RWPE1 (cell line): ENCODE results near the gene SLMAP.

ENCODE experiments used
- CTCF ChIA-PET: fragments of 350-600 bp; sonication (Branson Sonifier 250); formaldehyde crosslinking; extraction: SDS; loops from one replicate; lab custom pipeline; 2021; lab: Yijun Ruan, JAX
- POLR2A ChIA-PET: fragments of 400-600 bp; formaldehyde crosslinking; extraction: SDS; loops from one replicate; lab custom pipeline; 2020; ENCODE audit warnings: antibody characterized with exemption; ENCODE audit not compliant: low non-redundant PET; lab: Yijun Ruan, JAX
- DNase-seq: peaks from one replicate; pipeline ENCODE4 v3.0.0; 2012; ENCODE audit warnings: low spot score
- H3K27ac ChIP-seq: fragments of 450-650 bp; 2 replicates; pipeline ENCODE4 v1.5.1; 2017
- TF ChIP-seq, protein P1 (sequence below): fragments of 450-650 bp; conservative IDR thresholded peaks from 2 replicates; pipeline ENCODE4 v1.5.1; 2017; ENCODE audit warnings: low read depth, mild to moderate bottlenecking

Gene SLMAP

DNA sequence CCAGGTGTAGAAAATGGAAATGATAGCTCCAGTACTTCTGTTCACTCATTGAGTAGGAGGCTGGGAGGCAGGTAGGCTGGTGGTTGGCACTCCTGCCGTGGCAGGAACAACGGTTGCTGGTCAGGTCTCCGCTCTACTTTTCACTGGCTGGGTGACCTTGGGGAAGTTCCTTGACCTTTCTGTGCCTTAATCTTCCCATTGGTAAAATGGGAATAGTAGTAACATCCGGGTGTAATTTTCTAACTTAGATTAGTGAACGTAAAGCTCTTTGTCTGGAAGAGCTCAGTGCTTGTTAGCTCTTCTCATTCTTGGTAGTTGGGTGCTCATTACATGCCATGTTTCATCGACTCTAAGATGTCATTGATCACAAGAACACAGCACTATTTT, 206.3 kb downstream of the SLMAP start:
- TF ChIP-seq, protein P1, sequence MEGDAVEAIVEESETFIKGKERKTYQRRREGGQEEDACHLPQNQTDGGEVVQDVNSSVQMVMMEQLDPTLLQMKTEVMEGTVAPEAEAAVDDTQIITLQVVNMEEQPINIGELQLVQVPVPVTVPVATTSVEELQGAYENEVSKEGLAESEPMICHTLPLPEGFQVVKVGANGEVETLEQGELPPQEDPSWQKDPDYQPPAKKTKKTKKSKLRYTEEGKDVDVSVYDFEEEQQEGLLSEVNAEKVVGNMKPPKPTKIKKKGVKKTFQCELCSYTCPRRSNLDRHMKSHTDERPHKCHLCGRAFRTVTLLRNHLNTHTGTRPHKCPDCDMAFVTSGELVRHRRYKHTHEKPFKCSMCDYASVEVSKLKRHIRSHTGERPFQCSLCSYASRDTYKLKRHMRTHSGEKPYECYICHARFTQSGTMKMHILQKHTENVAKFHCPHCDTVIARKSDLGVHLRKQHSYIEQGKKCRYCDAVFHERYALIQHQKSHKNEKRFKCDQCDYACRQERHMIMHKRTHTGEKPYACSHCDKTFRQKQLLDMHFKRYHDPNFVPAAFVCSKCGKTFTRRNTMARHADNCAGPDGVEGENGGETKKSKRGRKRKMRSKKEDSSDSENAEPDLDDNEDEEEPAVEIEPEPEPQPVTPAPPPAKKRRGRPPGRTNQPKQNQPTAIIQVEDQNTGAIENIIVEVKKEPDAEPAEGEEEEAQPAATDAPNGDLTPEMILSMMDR: no peak
- peak overlapping the region; percentile 80 for H3K27ac ChIP-seq
- ChIA-PET POLR2A (no interaction called here), CTCF (interaction anchor here (0.6 to 0.8 kb wide), 2 partner anchors 21 to 216 kb away, joined by 3 read pairs; no protein-coding TSS in a partner anchor)
- no peak for DNase-seq

DNA sequence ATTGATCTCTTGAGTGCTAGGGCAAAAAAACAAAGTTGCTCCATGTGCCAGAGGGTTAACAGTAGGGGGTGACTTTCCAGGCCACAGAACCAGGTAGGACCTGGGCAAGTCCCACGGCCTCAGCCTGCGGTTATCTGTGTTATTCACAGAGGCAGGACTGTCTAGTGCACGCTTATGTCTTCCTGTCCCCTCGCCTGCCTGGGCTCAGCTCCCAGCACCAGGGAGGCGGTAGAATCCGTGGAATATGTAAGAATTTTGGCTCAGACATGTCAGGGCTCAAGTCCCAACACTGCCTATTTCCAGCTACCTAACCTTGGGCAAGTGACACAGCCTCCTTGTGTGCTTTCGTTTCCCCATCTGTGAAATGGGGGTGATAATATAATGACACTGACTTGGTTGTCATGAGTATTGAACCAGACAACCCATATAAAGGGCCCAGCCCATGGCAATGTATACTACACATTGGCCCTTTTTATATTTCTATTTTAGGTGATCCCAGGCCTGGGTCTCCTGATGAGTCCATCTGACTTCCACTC, 207.8 kb downstream of the SLMAP start:
- H3K27ac ChIP-seq: peak overlapping the region; percentile 73
- CTCF ChIA-PET: no interaction called here
- no peak for DNase-seq
- POLR2A ChIA-PET: interaction anchor here (0.5 kb wide), 1 partner anchor 30 kb away, joined by 3 read pairs; no protein-coding TSS in a partner anchor
- TF ChIP-seq, protein P1: no peak

DNA sequence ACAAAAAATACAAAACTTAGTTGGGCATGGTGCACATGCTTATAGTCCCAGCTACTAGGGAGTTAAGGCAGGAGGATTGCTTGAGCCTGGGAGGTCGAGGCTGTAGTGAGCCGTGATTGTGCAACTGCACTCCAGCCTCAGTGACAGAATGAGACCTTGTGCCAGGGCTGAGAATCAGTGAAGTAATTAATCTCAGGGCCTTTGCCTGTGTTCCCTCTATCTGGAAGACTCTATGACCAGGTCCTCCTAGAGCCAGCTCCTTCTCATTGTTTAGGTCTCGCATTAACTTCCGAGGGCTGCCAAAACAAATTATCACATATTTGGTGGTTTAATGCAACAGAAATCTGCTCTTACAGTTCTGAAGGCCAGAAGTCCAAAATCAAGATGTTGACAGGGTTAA, 210.7 kb downstream of the SLMAP start:
- POLR2A ChIA-PET: no interaction called here
- TF ChIP-seq, protein P1: no peak
- CTCF ChIA-PET: no interaction called here
- H3K27ac ChIP-seq: peak overlapping the region; percentile 39; the same call in 1 of the 2 replicates
- no peak for DNase-seq

DNA sequence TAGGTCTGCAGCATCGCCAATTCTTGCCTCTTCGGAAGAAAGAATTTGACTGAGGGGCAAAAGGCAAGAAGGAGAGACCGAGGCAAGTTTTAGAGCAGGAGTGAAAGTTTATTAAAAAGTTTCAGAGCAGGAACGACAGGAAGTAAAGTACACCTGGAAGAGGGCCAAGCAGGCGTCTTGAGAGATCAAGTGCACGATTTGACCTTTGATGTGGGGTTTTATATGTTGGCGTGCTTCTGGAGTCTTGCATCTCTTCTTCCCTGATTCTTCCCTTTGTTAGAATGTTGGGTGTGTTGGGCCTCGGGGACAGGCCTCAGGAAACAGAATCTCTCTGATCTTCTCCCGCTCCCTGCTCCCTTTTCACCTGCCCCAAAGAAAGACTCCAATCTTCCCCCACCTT, 211.5 kb downstream of the SLMAP start:
- no peak for DNase-seq
- POLR2A ChIA-PET: no interaction called here
- CTCF ChIA-PET: no interaction called here
- TF ChIP-seq, protein P1: no peak
- H3K27ac ChIP-seq: peak overlapping the region; percentile 51; the same call in 1 of the 2 replicates

DNA sequence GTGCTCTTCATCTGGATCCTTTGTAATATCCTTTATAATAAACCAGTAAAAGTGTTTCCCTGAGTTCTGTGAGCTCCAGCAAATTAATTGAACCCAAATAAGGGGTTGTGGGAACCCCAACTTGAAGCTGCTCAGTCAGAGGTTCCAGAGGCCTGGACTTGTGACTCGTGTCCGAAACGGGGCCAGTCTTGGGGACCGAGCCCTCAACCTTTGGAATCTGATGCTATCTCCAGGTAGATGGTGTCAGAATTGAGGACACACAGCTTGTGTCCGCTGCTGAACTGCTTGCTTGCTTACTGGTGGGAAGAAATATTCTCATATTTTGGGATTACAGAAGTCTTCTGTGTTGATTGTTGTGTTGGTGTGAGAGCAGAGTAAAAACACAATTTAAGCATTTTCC, 212.4 kb downstream of the SLMAP start:
- TF ChIP-seq, protein P1: no peak
- DNase-seq: no peak
- ChIA-PET CTCF (no interaction called here), POLR2A (no interaction called here)
- peak overlapping the region; percentile 51 for H3K27ac ChIP-seq

DNA sequence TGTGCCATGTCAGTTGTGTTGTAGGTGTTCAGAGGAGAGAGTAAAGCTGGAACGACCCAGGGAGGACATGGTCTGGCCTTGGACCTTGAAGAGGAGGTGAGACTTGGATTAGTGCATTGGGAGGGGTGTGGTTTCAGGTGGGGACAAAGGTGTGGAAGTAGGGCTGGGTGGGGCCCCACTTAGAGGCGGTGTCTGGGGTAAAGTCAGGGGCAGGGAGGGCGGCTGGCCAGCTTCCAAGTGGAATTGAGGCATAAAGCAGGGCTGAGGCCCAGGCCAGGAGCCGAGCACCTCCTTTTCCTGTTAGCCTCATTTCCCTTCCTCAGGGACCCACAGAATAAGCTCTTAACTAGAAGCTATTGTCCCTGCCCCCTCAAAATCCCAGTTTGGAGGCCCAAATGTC, 215.9 kb downstream of the SLMAP start:
- H3K27ac ChIP-seq: peak overlapping the region; percentile 95
- POLR2A ChIA-PET: interaction anchor here (0.6 kb wide), 1 partner anchor 16 kb away, joined by 6 read pairs; no protein-coding TSS in a partner anchor
- TF ChIP-seq, protein P1: no peak
- DNase-seq: no peak
- CTCF ChIA-PET: interaction anchor here (0.7 to 1.2 kb wide), 2 partner anchors 37 to 74 kb away, joined by 3 read pairs; no protein-coding TSS in a partner anchor
